HG03103 (cell line): ENCODE data around the gene TRIM4.
"Not testable (repeated sequence)": the region's sequence is repeated elsewhere in the genome, so short reads cannot be mapped to it uniquely, and the experiment has no call there.

Source experiments
- ATAC-seq: cut with Tn5 transposase; IDR thresholded peaks from one replicate; pipeline ENCODE4 v1.9.1; 2021; ENCODE audit warnings: low read depth; ENCODE audit not compliant: unreplicated experiment

The TRIM4 gene

GRCh38 chr7:99918959-99919813 is at the start of gene TRIM4:
TSS of gene TRIM4 (minus strand) at chr7:99919530. CDS start at chr7:99919401, 129 bp downstream.
- peak; percentile 92 for ATAC-seq

- ATAC-seq: no peak
These were observed 39.4 kb upstream of the TRIM4 start for GRCh38 chr7:99958564-99959227.

- ATAC-seq: no peak
These were observed 35.9 kb upstream of the TRIM4 start for GRCh38 chr7:99955247-99955646.

GRCh38 chr7:99954643-99955042 is 35.3 kb upstream of the TRIM4 start:
- ATAC-seq: not testable (repeated sequence)

- ATAC-seq: no peak
These were observed 34.3 kb upstream of the TRIM4 start for GRCh38 chr7:99953649-99954048.

- not testable (repeated sequence) for ATAC-seq
These were observed 33.3 kb upstream of the TRIM4 start for GRCh38 chr7:99952649-99953048.

- not testable (repeated sequence) for ATAC-seq
These were observed 31.5 kb upstream of the TRIM4 start for GRCh38 chr7:99950819-99951218.

GRCh38 chr7:99949645-99950228 is 30.4 kb upstream of the TRIM4 start:
- no peak for ATAC-seq

GRCh38 chr7:99947608-99948007 is 28.3 kb upstream of the TRIM4 start:
- no peak for ATAC-seq

- ATAC-seq: no peak
These were observed 25.3 kb upstream of the TRIM4 start for GRCh38 chr7:99944497-99945070.

GRCh38 chr7:99943641-99944496 is 24.5 kb upstream of the TRIM4 start:
- no peak for ATAC-seq

GRCh38 chr7:99938296-99938695 is 19.0 kb upstream of the TRIM4 start:
- ATAC-seq: no peak

- ATAC-seq: not testable (repeated sequence)
These were observed 15.7 kb upstream of the TRIM4 start for GRCh38 chr7:99935009-99935408.

- no peak for ATAC-seq
These were observed 11.0 kb upstream of the TRIM4 start for GRCh38 chr7:99930376-99930775.

GRCh38 chr7:99929730-99930053 is 10.4 kb upstream of the TRIM4 start:
- no peak for ATAC-seq

GRCh38 chr7:99928994-99929729 is 9.8 kb upstream of the TRIM4 start, which contains the start of gene GJC3:
TSS of gene GJC3 (minus strand) at chr7:99929620. CDS start at chr7:99929620, 0 bp downstream.
- ATAC-seq: no peak

- ATAC-seq: no peak
These were observed 8.9 kb upstream of the TRIM4 start for GRCh38 chr7:99928188-99928587.

GRCh38 chr7:99927536-99927935 is 8.2 kb upstream of the TRIM4 start:
- ATAC-seq: no peak

- ATAC-seq: no peak
These were observed 7.0 kb upstream of the TRIM4 start for GRCh38 chr7:99926321-99926720.

GRCh38 chr7:99923200-99923599 is 3.9 kb upstream of the TRIM4 start:
- no peak for ATAC-seq
